GM18505 (cell line): ENCODE measurements around the gene XRN1.
A peak's percentile ranks its signal among the peaks of the same experiment; 100 is the strongest.

Experiments used
- ATAC-seq: cut with Tn5 transposase; IDR thresholded peaks from one replicate; pipeline ENCODE4 v1.9.1; 2021; ENCODE audit not compliant: unreplicated experiment
- POLR2A ChIP-seq: IDR thresholded peaks from 4 replicates; pipeline ENCODE4 v1.6.1; 2011; ENCODE audit warnings: borderline replicate concordance; ENCODE audit not compliant: insufficient read depth, insufficient read length; ENCODE audit errors: extremely low read depth

Gene XRN1

GRCh38 chr3:142279965-142280590 is 167.8 kb downstream of the XRN1 start:
- peak; percentile 62 for ATAC-seq
- no peak for TF ChIP-seq POLR2A

GRCh38 chr3:142278451-142278850 is 169.4 kb downstream of the XRN1 start:
- no peak for ATAC-seq
- TF ChIP-seq POLR2A, result no peak

- ATAC-seq, result no peak
- no peak for TF ChIP-seq POLR2A
Observed at GRCh38 chr3:142276781-142277180, 171.1 kb downstream of the XRN1 start.

GRCh38 chr3:142275856-142276255 is 172.0 kb downstream of the XRN1 start:
- ATAC-seq, result no peak
- TF ChIP-seq POLR2A, result no peak

- ATAC-seq, result no peak
Observed at GRCh38 chr3:142274908-142275307, 172.9 kb downstream of the XRN1 start.

GRCh38 chr3:142273501-142273900 is 174.3 kb downstream of the XRN1 start:
- ATAC-seq, result no peak

More at GRCh38 chr3:142274908-142275307, 172.9 kb downstream of the XRN1 start:
- no peak for TF ChIP-seq POLR2A

GRCh38 chr3:142272200-142272891 is 175.5 kb downstream of the XRN1 start:
- no peak for TF ChIP-seq POLR2A
- ATAC-seq, result no peak

More at GRCh38 chr3:142273501-142273900, 174.3 kb downstream of the XRN1 start:
- TF ChIP-seq POLR2A, result no peak

- ATAC-seq, result no peak
- TF ChIP-seq POLR2A, result no peak
Observed at GRCh38 chr3:142270407-142270806, 177.4 kb downstream of the XRN1 start.

- ATAC-seq, result no peak
- TF ChIP-seq POLR2A, result no peak
Observed at GRCh38 chr3:142269767-142270166, 178.1 kb downstream of the XRN1 start.

GRCh38 chr3:142268426-142268825 is 179.4 kb downstream of the XRN1 start:
- TF ChIP-seq POLR2A, result no peak
- no peak for ATAC-seq

- TF ChIP-seq POLR2A, result no peak
- ATAC-seq, result no peak
Observed at GRCh38 chr3:142267269-142267668, 180.6 kb downstream of the XRN1 start.

- no peak for ATAC-seq
- no peak for TF ChIP-seq POLR2A
Observed at GRCh38 chr3:142263112-142263511, 184.7 kb downstream of the XRN1 start.

- TF ChIP-seq POLR2A, result no peak
- ATAC-seq, result no peak
Observed at GRCh38 chr3:142259359-142259758, 188.5 kb downstream of the XRN1 start.

- no peak for ATAC-seq
- no peak for TF ChIP-seq POLR2A
Observed at GRCh38 chr3:142256712-142257333, 191.0 kb downstream of the XRN1 start.
